K562 (cell line): ENCODE data around the gene HTR2C. TPM values are rescaled to one million over a fixed set of nuclear protein-coding genes. Genes with fewer than 3 reads are reported as not detected.

Experiments
- ATAC-seq: fragments of 200-7000 bp; cut with Tn5 transposase; 3 replicates; pipeline ENCODE4 v1.9.1; 2020; ENCODE audit warnings: moderate library complexity
- BruUV-seq: library from RNA; stranded (reverse); fragments of 400-500 nt; replicated peaks from 2 replicates; lab custom pipeline; 2021; lab: Mats Ljungman, UMichigan
- CTCF ChIA-PET: fragments of 300-600 bp; formaldehyde crosslinking; extraction: SDS; loops from one replicate; lab custom pipeline; 2021; ENCODE audit warnings: low intra/inter-chr PET ratio; lab: Yijun Ruan, JAX
- POLR2A ChIA-PET: fragments of 300-600, 350-650 bp; sonication (Branson Sonifier 250); formaldehyde crosslinking; extraction: SDS; loops from one replicate; lab custom pipeline; 2021; ENCODE audit warnings: antibody characterized with exemption, inconsistent platforms; lab: Yijun Ruan, JAX
- DNase-seq, 4 experiments: peaks; one replicate each; pipeline versions ENCODE4 v3.0.0 to v3.0.0-alpha.2; 2011 to 2018; ENCODE audit warnings: low spot score in 3 of 4, mixed read lengths in 3 of 4; ENCODE audit errors: extremely low read depth in 1 of 4
- FAIRE-seq: peaks from 2 replicates; lab custom pipeline; 2011; peaks lifted over from hg19 to GRCh38; lab: Jason Lieb, UNC
- H2AFZ ChIP-seq: 2 replicates; pipeline ENCODE4 v1.6.0; 2011; ENCODE audit warnings: low read depth, low read length, control low read depth, inconsistent platforms
- H3K27ac ChIP-seq: fragments of 200-600 bp; 3 replicates; pipeline ENCODE4 v1.8.0; 2011; ENCODE audit warnings: low read depth, mild to moderate bottlenecking, control low read depth, inconsistent platforms, low read length, moderate library complexity, mixed read lengths; ENCODE audit errors: extremely low read depth
- H3K27me3 ChIP-seq, 2 experiments: fragments of 300-600 bp in 1 of 2; 2 replicates in 1 of 2; 3 replicates in 1 of 2; pipeline versions ENCODE4 v1.6.0 to v1.8.0; 2011; ENCODE audit warnings: inconsistent platforms in 2 of 2, low read length in 2 of 2, mild to moderate bottlenecking in 1 of 2, mixed read lengths in 1 of 2, moderate library complexity in 1 of 2; ENCODE audit not compliant: control insufficient read depth in 2 of 2, insufficient read depth in 2 of 2
- H3K36me3 ChIP-seq: fragments of 300-600 bp; 3 replicates; pipeline ENCODE4 v1.8.0; 2011; ENCODE audit warnings: mild to moderate bottlenecking, low read length, inconsistent platforms; ENCODE audit not compliant: control insufficient read depth, insufficient read depth
- H3K4me1 ChIP-seq, 2 experiments: fragments of 200-600 bp in 1 of 2; replicated peaks in 1 of 2; 2 replicates in 1 of 2; 3 replicates in 1 of 2; pipeline versions ENCODE4 v1.5.1 to v1.8.0; 2011; ENCODE audit warnings: inconsistent platforms in 2 of 2, low read length in 2 of 2, mild to moderate bottlenecking in 1 of 2, mixed read lengths in 1 of 2, moderate library complexity in 1 of 2; ENCODE audit not compliant: control insufficient read depth in 2 of 2, insufficient read depth in 2 of 2
- H3K4me2 ChIP-seq: 2 replicates; pipeline ENCODE4 v1.6.1; 2011; ENCODE audit warnings: low read length, control low read depth, inconsistent platforms, mixed read lengths; ENCODE audit not compliant: insufficient read depth
- H3K4me3 ChIP-seq: fragments of 200-600 bp; sonication (generic), shearing (Covaris generic); 2 replicates; pipeline ENCODE4 v1.5.1; 2016; ENCODE audit warnings: control low read depth, inconsistent platforms
- H3K79me2 ChIP-seq: fragments of 200-600 bp; 3 replicates; pipeline ENCODE4 v1.8.0; 2011; ENCODE audit warnings: low read length, inconsistent platforms; ENCODE audit not compliant: control insufficient read depth, insufficient read depth
- H3K9ac ChIP-seq, 2 experiments: 2 replicates each; pipeline versions ENCODE4 v1.6.0 to v1.6.1; 2011; ENCODE audit warnings: low read depth in 2 of 2, low read length in 2 of 2, control low read depth in 1 of 2, inconsistent platforms in 1 of 2, mild to moderate bottlenecking in 1 of 2, mixed read lengths in 1 of 2; ENCODE audit not compliant: insufficient read depth in 1 of 2
- H3K9me1 ChIP-seq: one replicate; pipeline ENCODE4 v1.6.0; 2011; ENCODE audit warnings: inconsistent platforms, mild to moderate bottlenecking, low read length, moderate library complexity; ENCODE audit not compliant: control insufficient read depth, insufficient read depth
- H3K9me3 ChIP-seq: replicated peaks from 2 replicates; pipeline ENCODE4 v1.5.1; 2011; ENCODE audit warnings: low read depth, low read length, inconsistent platforms; ENCODE audit not compliant: control insufficient read depth, insufficient read depth
- H4K20me1 ChIP-seq: replicated peaks from 2 replicates; pipeline ENCODE4 v1.6.1; 2011; ENCODE audit warnings: low read length, inconsistent platforms, mixed read lengths; ENCODE audit not compliant: control insufficient read depth, insufficient read depth
- BCLAF1 ChIP-seq, 2 experiments: fragments of 450-650 bp in 1 of 2; IDR thresholded peaks; 2 replicates each; pipeline ENCODE4 v1.6.1; 2011 to 2017; ENCODE audit warnings: low read depth in 2 of 2, antibody characterized with exemption in 1 of 2, borderline replicate concordance in 1 of 2, low read length in 1 of 2, mild to moderate bottlenecking in 1 of 2, mixed read lengths in 1 of 2; ENCODE audit not compliant: control insufficient read depth in 1 of 2
- COPS2 ChIP-seq: fragments of 450-650 bp; conservative IDR thresholded peaks from 2 replicates; pipeline ENCODE4 v1.6.1; 2016; ENCODE audit warnings: mild to moderate bottlenecking, moderate library complexity
- EZH2 ChIP-seq: IDR thresholded peaks from 2 replicates; pipeline ENCODE4 v1.6.1; 2012; ENCODE audit warnings: low read depth, mild to moderate bottlenecking, inconsistent platforms, low read length, borderline replicate concordance
- KLF10 ChIP-seq: fragments of 250-450 bp; sonication (Bioruptor Pico); IDR thresholded peaks from 2 replicates; pipeline ENCODE4 v1.6.1; 2021; ENCODE audit warnings: matching md5 sums
- MEF2A ChIP-seq: IDR thresholded peaks from 2 replicates; pipeline ENCODE4 v1.6.1; 2011; ENCODE audit warnings: low read depth, mild to moderate bottlenecking, low read length, moderate library complexity; ENCODE audit not compliant: control insufficient read depth
- RFX5 ChIP-seq: IDR thresholded peaks from 2 replicates; pipeline ENCODE4 v1.6.1; 2011; ENCODE audit warnings: low read depth, mild to moderate bottlenecking, improper control_type of control experiment, low read length
- STAG1 ChIP-seq: sonication (generic); formaldehyde crosslinking; IDR thresholded peaks from 2 replicates; pipeline ENCODE4 v1.5.0; 2020; ENCODE audit warnings: missing genetic modification reagents, borderline replicate concordance
- TAF7 ChIP-seq: fragments of 450-650 bp; IDR thresholded peaks from 2 replicates; pipeline ENCODE4 v1.6.1; 2016; ENCODE audit warnings: missing genetic modification characterization, missing compliant biosample characterization
- ZBTB1 ChIP-seq: sonication (generic); formaldehyde crosslinking; IDR thresholded peaks from 2 replicates; pipeline ENCODE4 v1.8.1; 2023; ENCODE audit warnings: missing genetic modification reagents, low read depth, mild to moderate bottlenecking, borderline replicate concordance
- ZC3H4 ChIP-seq: sonication (generic); formaldehyde crosslinking; IDR thresholded peaks from 2 replicates; pipeline ENCODE4 v1.9.0; 2021; ENCODE audit warnings: missing genetic modification reagents, borderline replicate concordance
- ZNF311 ChIP-seq: fragments of 250-450 bp; sonication (Bioruptor Pico); IDR thresholded peaks from 2 replicates; pipeline ENCODE4 v1.4.0; 2020; ENCODE audit warnings: mild to moderate bottlenecking, moderate library complexity
- ZNF785 ChIP-seq: fragments of 250-450 bp; sonication (Bioruptor Pico); IDR thresholded peaks from 2 replicates; pipeline ENCODE4 v1.4.0; 2020; ENCODE audit warnings: mild to moderate bottlenecking
- ZZZ3 ChIP-seq: fragments of 450-650 bp; IDR thresholded peaks from 2 replicates; pipeline ENCODE4 v1.6.1; 2016; ENCODE audit warnings: antibody characterized with exemption, mild to moderate bottlenecking, moderate library complexity
- whole genome bisulfite sequencing: fragments of 100-300 bp; shearing (Covaris generic); methylation state at CpG from one replicate; pipeline ENCODE4 v1.1.6; 2016; ENCODE audit warnings: low coverage, mixed read lengths; ENCODE audit not compliant: insufficient coverage; ENCODE audit errors: missing lambda C conversion rate; 5-methylcytosine and 5-hydroxymethylcytosine counted together
- in situ Hi-C: fragments of 300-500 bp; cut with MboI; formaldehyde crosslinking; loops from 4 replicates; pipeline ENCODE4 v1.15.0; 2018; ENCODE audit warnings: inconsistent platforms, mixed read lengths
- intact Hi-C: fragments of 100-400 bp; cut with micrococcal nuclease; formaldehyde crosslinking; loops from 2 replicates; pipeline ENCODE4 v1.14.2; 2022
- polyA plus RNA-seq, 8 experiments: library from polyadenylated mRNA; depleted of rRNA in 4 of 8; stranded (reverse) in 5 of 8; unstranded in 3 of 8; fragments of >200 nt; fragmentation: Nextera tagmentation in 2 of 8; fragmentation: Illumina TruSeq in 1 of 8; extraction: Ambion mirVana in 2 of 8; extraction: Trizol in 1 of 8; gene quantifications; 2 replicates each; pipeline versions ENCODE4 v1.2.1 to v1.2.3, GENCODE V29; 2011 to 2014; ENCODE audit warnings: inconsistent platforms in 1 of 8, missing spikeins in 1 of 8
- total RNA-seq, 7 experiments: library from RNA; depleted of rRNA in 6 of 7; stranded (reverse); fragments of >200 nt in 6 of 7; fragmentation: Illumina TruSeq in 2 of 7; extraction: Trizol in 2 of 7; gene quantifications; 2 replicates each; pipeline versions ENCODE4 v1.2.1 to v1.2.3, GENCODE V29; 2011 to 2021; ENCODE audit warnings: low replicate concordance in 1 of 7
- TF ChIP-seq, protein P1 (sequence below), 2 experiments: fragments of 450-650 bp; conservative IDR thresholded peaks; 2 replicates each; pipeline ENCODE4 v1.6.1; 2017; ENCODE audit warnings: mild to moderate bottlenecking in 2 of 2, moderate library complexity in 2 of 2
- TF ChIP-seq, protein P2 (sequence below): fragments of 250-450 bp; sonication (Bioruptor Pico); IDR thresholded peaks from 2 replicates; pipeline ENCODE4 v1.4.0; 2020; ENCODE audit warnings: mild to moderate bottlenecking, moderate library complexity

HTR2C gene
- total and polyA plus RNA-seq, 9 of the 15 experiments (the other 6 are each of a cell fraction or from before 2014, with no cell fraction given), result 0.04 to 0.22 (median 0.10) TPM

GRCh38 chrX:114712466-114712865, 128.6 kb downstream of the HTR2C start:
- no peak overlapping the region for H3K27ac ChIP-seq
- DNase-seq, result no peak
- no peaks in the 10 kb centered on the region for H3K9me3 ChIP-seq
- in situ Hi-C loops, result no loop called here
- ChIA-PET POLR2A (no interaction called here), CTCF (no interaction called here)
- no peak overlapping the region for H3K4me3 ChIP-seq
- H3K79me2 ChIP-seq, result no peaks in the 10 kb centered on the region
- intact Hi-C loops, result no loop called here
- 3% methylated on average over 3 of the region's 3 CpGs for WGBS
- H3K36me3 ChIP-seq, result no peaks in the 10 kb centered on the region
- no peaks in the 10 kb centered on the region for H4K20me1 ChIP-seq
- no peak for ATAC-seq
- no peaks in the 10 kb centered on the region for H3K27me3 ChIP-seq
- H3K4me2 ChIP-seq, result no peak overlapping the region
- H2AFZ ChIP-seq, result no peak overlapping the region
- FAIRE-seq, result no peak
- no peaks in the 10 kb centered on the region for H3K9me1 ChIP-seq
- no peak overlapping the region for H3K9ac ChIP-seq
- BruUV-seq, result no TSS peak
- no peaks in the 10 kb centered on the region for H3K4me1 ChIP-seq
- no peak for TF ChIP-seq EZH2
- TF ChIP-seq TAF7 (tag), result no peak
- TF ChIP-seq MEF2A, result no peak
- TF ChIP-seq, protein P1, sequence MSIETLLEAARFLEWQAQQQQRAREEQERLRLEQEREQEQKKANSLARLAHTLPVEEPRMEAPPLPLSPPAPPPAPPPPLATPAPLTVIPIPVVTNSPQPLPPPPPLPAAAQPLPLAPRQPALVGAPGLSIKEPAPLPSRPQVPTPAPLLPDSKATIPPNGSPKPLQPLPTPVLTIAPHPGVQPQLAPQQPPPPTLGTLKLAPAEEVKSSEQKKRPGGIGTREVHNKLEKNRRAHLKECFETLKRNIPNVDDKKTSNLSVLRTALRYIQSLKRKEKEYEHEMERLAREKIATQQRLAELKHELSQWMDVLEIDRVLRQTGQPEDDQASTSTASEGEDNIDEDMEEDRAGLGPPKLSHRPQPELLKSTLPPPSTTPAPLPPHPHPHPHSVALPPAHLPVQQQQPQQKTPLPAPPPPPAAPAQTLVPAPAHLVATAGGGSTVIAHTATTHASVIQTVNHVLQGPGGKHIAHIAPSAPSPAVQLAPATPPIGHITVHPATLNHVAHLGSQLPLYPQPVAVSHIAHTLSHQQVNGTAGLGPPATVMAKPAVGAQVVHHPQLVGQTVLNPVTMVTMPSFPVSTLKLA (conservative IDR thresholded peaks at IDR 0.05), result no peak
- no peak for TF ChIP-seq BCLAF1 (IDR thresholded peaks at IDR 0.05; ENCODE audit: borderline replicate concordance in 1 of 2, control insufficient read depth in 1 of 2, low read depth in 2 of 2, low read length in 1 of 2)
- TF ChIP-seq ZBTB1 (CRISPR knock-in tag), result no peak
- no peak for TF ChIP-seq KLF10 (CRISPR knock-in tag)
- no peak for TF ChIP-seq COPS2
- TF ChIP-seq ZNF311, result no peak
- no peak for TF ChIP-seq ZNF785
- TF ChIP-seq ZZZ3, result no peak
- TF ChIP-seq, protein P2, sequence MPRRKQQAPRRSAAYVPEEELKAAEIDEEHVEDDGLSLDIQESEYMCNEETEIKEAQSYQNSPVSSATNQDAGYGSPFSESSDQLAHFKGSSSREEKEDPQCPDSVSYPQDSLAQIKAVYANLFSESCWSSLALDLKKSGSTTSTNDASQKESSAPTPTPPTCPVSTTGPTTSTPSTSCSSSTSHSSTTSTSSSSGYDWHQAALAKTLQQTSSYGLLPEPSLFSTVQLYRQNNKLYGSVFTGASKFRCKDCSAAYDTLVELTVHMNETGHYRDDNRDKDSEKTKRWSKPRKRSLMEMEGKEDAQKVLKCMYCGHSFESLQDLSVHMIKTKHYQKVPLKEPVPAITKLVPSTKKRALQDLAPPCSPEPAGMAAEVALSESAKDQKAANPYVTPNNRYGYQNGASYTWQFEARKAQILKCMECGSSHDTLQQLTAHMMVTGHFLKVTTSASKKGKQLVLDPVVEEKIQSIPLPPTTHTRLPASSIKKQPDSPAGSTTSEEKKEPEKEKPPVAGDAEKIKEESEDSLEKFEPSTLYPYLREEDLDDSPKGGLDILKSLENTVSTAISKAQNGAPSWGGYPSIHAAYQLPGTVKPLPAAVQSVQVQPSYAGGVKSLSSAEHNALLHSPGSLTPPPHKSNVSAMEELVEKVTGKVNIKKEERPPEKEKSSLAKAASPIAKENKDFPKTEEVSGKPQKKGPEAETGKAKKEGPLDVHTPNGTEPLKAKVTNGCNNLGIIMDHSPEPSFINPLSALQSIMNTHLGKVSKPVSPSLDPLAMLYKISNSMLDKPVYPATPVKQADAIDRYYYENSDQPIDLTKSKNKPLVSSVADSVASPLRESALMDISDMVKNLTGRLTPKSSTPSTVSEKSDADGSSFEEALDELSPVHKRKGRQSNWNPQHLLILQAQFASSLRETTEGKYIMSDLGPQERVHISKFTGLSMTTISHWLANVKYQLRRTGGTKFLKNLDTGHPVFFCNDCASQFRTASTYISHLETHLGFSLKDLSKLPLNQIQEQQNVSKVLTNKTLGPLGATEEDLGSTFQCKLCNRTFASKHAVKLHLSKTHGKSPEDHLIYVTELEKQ (CRISPR knock-in tag), result no peak
- TF ChIP-seq ZC3H4 (CRISPR knock-in tag), result no peak
- no peak for TF ChIP-seq STAG1 (CRISPR knock-in tag)
- TF ChIP-seq RFX5, result no peak
